K562 (cell line): Measurements from ENCODE around the gene METTL6. TPM values are rescaled to one million over a fixed set of nuclear protein-coding genes. Genes with fewer than 3 reads are reported as not detected.
A peak's percentile ranks its signal among the peaks of the same experiment; 100 is the strongest.

Experiments used
- BACH1 ChIP-seq: fragments of 200-800 bp; sonication (Bioruptor generic); IDR thresholded peaks from 2 replicates; pipeline ENCODE4 v1.6.1; 2016; ENCODE audit warnings: missing genetic modification characterization, missing compliant biosample characterization
- JUND ChIP-seq, 2 experiments: IDR thresholded peaks; 2 replicates in 1 of 2; 3 replicates in 1 of 2; pipeline ENCODE4 v1.6.1; 2011; ENCODE audit warnings: borderline replicate concordance in 2 of 2, low read depth in 2 of 2, low read length in 2 of 2, improper control_type of control experiment in 1 of 2, missing biosample characterization in 1 of 2, missing genetic modification characterization in 1 of 2, missing genetic modification reagents in 1 of 2
- MLLT1 ChIP-seq, 2 experiments: fragments of 450-650 bp; IDR thresholded peaks; 2 replicates each; pipeline ENCODE4 v1.6.1; 2016
- NFRKB ChIP-seq: fragments of 450-650 bp; IDR thresholded peaks from 2 replicates; pipeline ENCODE4 v1.6.1; 2016; ENCODE audit warnings: low read depth
- NR2C2 ChIP-seq, 2 experiments: fragments of 200-800 bp in 1 of 2; sonication (Bioruptor generic) in 1 of 2; sonication (generic) in 1 of 2; formaldehyde crosslinking in 1 of 2; IDR thresholded peaks; 2 replicates each; pipeline versions ENCODE4 v1.6.1 to v1.8.0; 2016 to 2022; ENCODE audit warnings: mild to moderate bottlenecking in 1 of 2, missing compliant biosample characterization in 1 of 2, missing genetic modification characterization in 1 of 2, missing genetic modification reagents in 1 of 2
- PCBP1 ChIP-seq: fragments of 200-400 bp; formaldehyde crosslinking; IDR thresholded peaks from 2 replicates; pipeline ENCODE4 v1.6.1; 2018; ENCODE audit warnings: mild to moderate bottlenecking, low read depth, low read length; ENCODE audit not compliant: poor library complexity, severe bottlenecking
- RBM15 ChIP-seq: fragments of 200-400 bp; formaldehyde crosslinking; IDR thresholded peaks from 2 replicates; pipeline ENCODE4 v1.6.1; 2018; ENCODE audit warnings: mild to moderate bottlenecking, low read length, moderate library complexity; ENCODE audit not compliant: insufficient read depth
- SAP30 ChIP-seq: fragments of 200-600 bp; sonication (generic); IDR thresholded peaks from 2 replicates; pipeline ENCODE4 v1.6.1; 2012; ENCODE audit warnings: borderline replicate concordance, low read depth, mild to moderate bottlenecking, moderate library complexity, low read length, control low read depth, inconsistent platforms; ENCODE audit not compliant: insufficient read depth, poor library complexity, severe bottlenecking
- TGIF2 ChIP-seq: sonication (generic); formaldehyde crosslinking; IDR thresholded peaks from 2 replicates; pipeline ENCODE4 v1.8.1; 2022; ENCODE audit warnings: mild to moderate bottlenecking, missing genetic modification reagents, moderate library complexity
- YY1 ChIP-seq, 3 experiments: IDR thresholded peaks; 2 replicates each; pipeline ENCODE4 v1.6.1; 2011; ENCODE audit warnings: low read length in 2 of 3, mild to moderate bottlenecking in 2 of 3, moderate library complexity in 2 of 3, borderline replicate concordance in 1 of 3, control low read depth in 1 of 3, low read depth in 1 of 3; ENCODE audit not compliant: insufficient read depth in 3 of 3, insufficient replicate concordance in 2 of 3, control insufficient read depth in 1 of 3, insufficient read length in 1 of 3; ENCODE audit errors: extremely low read depth in 1 of 3
- ZBTB1 ChIP-seq: sonication (generic); formaldehyde crosslinking; IDR thresholded peaks from 2 replicates; pipeline ENCODE4 v1.8.1; 2023; ENCODE audit warnings: missing genetic modification reagents, low read depth, mild to moderate bottlenecking, borderline replicate concordance
- ZNF511 ChIP-seq: sonication (generic); formaldehyde crosslinking; IDR thresholded peaks from 2 replicates; pipeline ENCODE4 v1.8.0; 2022; ENCODE audit warnings: mild to moderate bottlenecking, missing genetic modification reagents
- ZNF609 ChIP-seq: sonication (generic); formaldehyde crosslinking; IDR thresholded peaks from 2 replicates; pipeline ENCODE4 v1.8.1; 2023; ENCODE audit warnings: missing genetic modification reagents, mild to moderate bottlenecking, borderline replicate concordance
- ZNF740 ChIP-seq, 3 experiments: fragments of 200-800 bp in 1 of 3; sonication (Bioruptor generic) in 1 of 3; sonication (generic) in 1 of 3; formaldehyde crosslinking in 1 of 3; IDR thresholded peaks; 2 replicates each; pipeline versions ENCODE4 v1.6.1 to v1.8.0; 2016 to 2022; ENCODE audit warnings: mild to moderate bottlenecking in 2 of 3, missing compliant biosample characterization in 2 of 3, missing genetic modification characterization in 2 of 3, missing genetic modification reagents in 1 of 3
- polyA plus RNA-seq, 8 experiments: library from polyadenylated mRNA; depleted of rRNA in 4 of 8; stranded (reverse) in 5 of 8; unstranded in 3 of 8; fragments of >200 nt; fragmentation: Nextera tagmentation in 2 of 8; fragmentation: Illumina TruSeq in 1 of 8; extraction: Ambion mirVana in 2 of 8; extraction: Trizol in 1 of 8; gene quantifications; 2 replicates each; pipeline versions ENCODE4 v1.2.1 to v1.2.3, GENCODE V29; 2011 to 2014; ENCODE audit warnings: inconsistent platforms in 1 of 8, missing spikeins in 1 of 8
- total RNA-seq, 7 experiments: library from RNA; depleted of rRNA in 6 of 7; stranded (reverse); fragments of >200 nt in 6 of 7; fragmentation: Illumina TruSeq in 2 of 7; extraction: Trizol in 2 of 7; gene quantifications; 2 replicates each; pipeline versions ENCODE4 v1.2.1 to v1.2.3, GENCODE V29; 2011 to 2021; ENCODE audit warnings: low replicate concordance in 1 of 7

Gene METTL6
- total and polyA plus RNA-seq, 9 of the 15 experiments (the other 6 are each of a cell fraction or from before 2014, with no cell fraction given), result 18.8 to 61.5 (median 33.9) TPM

- peak; percentile 24; the same call in 1 of the 2 replicates for TF ChIP-seq ZNF511 (CRISPR knock-in tag)
- peak; percentile 48 for TF ChIP-seq SAP30
- TF ChIP-seq MLLT1 (IDR thresholded peaks at IDR 0.05), result peak in 1 of 2 experiments; percentile 21; a peak in 1 of 4 replicates
- peak; percentile 65 for TF ChIP-seq ZBTB1 (CRISPR knock-in tag)
- TF ChIP-seq NFRKB, result peak; percentile 87
- TF ChIP-seq JUND (IDR thresholded peaks at IDR 0.05; ENCODE audit: borderline replicate concordance, low read depth, low read length), result peak; percentile 50
- no peak; the same call in 2 of the 3 replicates for TF ChIP-seq JUND (tag; IDR thresholded peaks at IDR 0.05; ENCODE audit: borderline replicate concordance, low read depth, low read length)
- no peak for TF ChIP-seq RBM15
- peak; percentile 72; the same call in 1 of the 2 replicates for TF ChIP-seq ZNF609 (CRISPR knock-in tag)
- peak; percentile 46 to 87 (median 50) for TF ChIP-seq YY1 (IDR thresholded peaks at IDR 0.05; ENCODE audit: borderline replicate concordance in 1 of 3, control insufficient read depth in 1 of 3, extremely low read depth in 1 of 3, insufficient read depth in 3 of 3, insufficient read length in 1 of 3, insufficient replicate concordance in 2 of 3, low read depth in 1 of 3, low read length in 2 of 3)
- TF ChIP-seq TGIF2, result no peak
- TF ChIP-seq BACH1 (tag), result no peak
- peak; percentile 58 for TF ChIP-seq PCBP1
- TF ChIP-seq NR2C2 (CRISPR knock-in tag; IDR thresholded peaks at IDR 0.05), result peak; percentile 71; the same call in 1 of the 2 replicates
- peak; percentile 93 for TF ChIP-seq NR2C2 (tag; IDR thresholded peaks at IDR 0.05)
- TF ChIP-seq ZNF740 (CRISPR knock-in tag; IDR thresholded peaks at IDR 0.05), result peak; percentile 84
- TF ChIP-seq ZNF740 (tag; IDR thresholded peaks at IDR 0.05), result peak in 1 of 2 experiments; percentile 31; a peak in 1 of 4 replicates
These were observed at the start of gene METTL6, which contains the start of gene EAF1 (continued) for GRCh38 chr3:15427182-15427880.
